ENCODE data around the gene XXYLT1.

The XXYLT1 gene

GRCh38 chr3:195153130-195153529 is 117.8 kb downstream of the XXYLT1 start:
- Histone ChIP-seq H3K27me3 (ENCODE audit: insufficient read depth, low read depth) (no peaks in the 10 kb centered on the region), H3K4me1 (ENCODE audit: low read depth, poor library complexity, severe bottlenecking) (peaks cover 38% of the 10 kb centered on the region), H3K27ac (no peak overlapping the region), H2AFZ (ENCODE audit: low read depth) (no peak overlapping the region), H3K9ac (no peak overlapping the region), H4K20me1 (ENCODE audit: insufficient read depth) (no peaks in the 10 kb centered on the region), H3K36me3 (ENCODE audit: insufficient read depth) (no peaks in the 10 kb centered on the region), H3K79me2 (ENCODE audit: insufficient read depth, low read depth) (no peaks in the 10 kb centered on the region), H3K4me2 (no peak overlapping the region), H3K4me3 (IDR thresholded peaks at IDR 0.05; ENCODE audit: insufficient read depth, low read depth, low read length) (no peak overlapping the region)
- no peak for TF ChIP-seq CTCF (conservative IDR thresholded peaks at IDR 0.05; ENCODE audit: low read depth, low read length)

DNA sequence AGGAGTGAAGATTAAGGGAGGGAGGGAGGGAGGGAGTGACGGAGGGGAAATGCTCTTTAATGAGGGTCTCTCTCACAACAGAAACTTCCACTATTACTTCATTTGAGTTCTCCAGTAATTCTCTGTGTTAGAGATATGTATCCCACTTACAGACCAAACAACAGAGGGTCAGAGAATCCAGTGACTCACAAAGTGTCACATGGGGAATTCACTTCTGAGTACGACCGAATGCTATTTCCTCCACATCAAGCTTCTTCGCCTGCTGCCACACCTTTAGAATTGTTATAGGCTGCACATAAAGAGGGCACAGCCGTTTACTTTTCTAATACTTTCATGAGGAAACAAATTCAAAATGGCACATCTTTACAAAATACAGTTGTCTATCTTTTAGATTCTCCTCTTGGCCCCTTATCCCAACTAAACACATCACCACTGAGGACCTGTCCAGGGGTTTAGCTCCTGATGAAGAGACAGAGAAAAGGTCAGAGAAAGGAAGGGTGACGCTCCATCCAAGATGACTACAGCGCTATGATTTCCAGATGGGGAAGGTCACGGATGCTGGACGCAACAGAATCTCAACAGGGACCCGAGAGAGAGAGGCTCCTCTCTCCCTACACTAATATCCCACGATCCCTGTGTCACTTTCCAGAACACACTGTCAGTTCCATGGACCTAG is 119.0 kb downstream of the XXYLT1 start:
- no peak for TF ChIP-seq CTCF (conservative IDR thresholded peaks at IDR 0.05; ENCODE audit: low read depth, low read length)
- Histone ChIP-seq H3K4me1 (ENCODE audit: low read depth, poor library complexity, severe bottlenecking) (peaks cover 26% of the 10 kb centered on the region), H4K20me1 (ENCODE audit: insufficient read depth) (no peaks in the 10 kb centered on the region), H3K79me2 (ENCODE audit: insufficient read depth, low read depth) (no peaks in the 10 kb centered on the region), H3K4me3 (IDR thresholded peaks at IDR 0.05; ENCODE audit: insufficient read depth, low read depth, low read length) (no peak overlapping the region), H3K27me3 (ENCODE audit: insufficient read depth, low read depth) (no peaks in the 10 kb centered on the region), H2AFZ (ENCODE audit: low read depth) (no peak overlapping the region), H3K36me3 (ENCODE audit: insufficient read depth) (no peaks in the 10 kb centered on the region), H3K4me2 (no peak overlapping the region), H3K9ac (no peak overlapping the region), H3K27ac (no peak overlapping the region)

DNA sequence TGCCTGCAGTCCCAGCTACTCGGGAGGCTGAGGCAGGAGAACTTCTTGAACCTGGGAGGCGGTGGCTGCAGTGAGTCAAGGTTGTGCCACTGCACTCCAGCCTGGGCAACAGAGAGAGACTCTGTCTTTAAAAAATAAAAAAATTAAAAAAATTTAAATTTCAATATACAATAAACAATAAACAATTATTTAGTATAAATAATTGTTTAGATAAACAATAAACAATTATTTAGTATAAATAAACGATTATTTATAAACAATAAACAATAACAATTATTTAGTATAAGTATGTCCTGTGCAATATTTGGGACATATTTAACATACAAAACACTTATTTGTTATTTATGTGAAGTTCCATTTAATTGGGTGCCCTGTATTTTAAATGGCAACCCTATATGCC is 119.6 kb downstream of the XXYLT1 start:
- Histone ChIP-seq H3K4me3 (IDR thresholded peaks at IDR 0.05; ENCODE audit: insufficient read depth, low read depth, low read length) (no peak overlapping the region), H3K27me3 (ENCODE audit: insufficient read depth, low read depth) (no peaks in the 10 kb centered on the region), H3K27ac (no peak overlapping the region), H3K4me2 (no peak overlapping the region), H3K36me3 (ENCODE audit: insufficient read depth) (no peaks in the 10 kb centered on the region), H2AFZ (ENCODE audit: low read depth) (no peak overlapping the region), H3K79me2 (ENCODE audit: insufficient read depth, low read depth) (no peaks in the 10 kb centered on the region), H3K4me1 (ENCODE audit: low read depth, poor library complexity, severe bottlenecking) (peaks cover 20% of the 10 kb centered on the region), H4K20me1 (ENCODE audit: insufficient read depth) (no peaks in the 10 kb centered on the region), H3K9ac (no peak overlapping the region)
- TF ChIP-seq CTCF (conservative IDR thresholded peaks at IDR 0.05; ENCODE audit: low read depth, low read length) = no peak

DNA sequence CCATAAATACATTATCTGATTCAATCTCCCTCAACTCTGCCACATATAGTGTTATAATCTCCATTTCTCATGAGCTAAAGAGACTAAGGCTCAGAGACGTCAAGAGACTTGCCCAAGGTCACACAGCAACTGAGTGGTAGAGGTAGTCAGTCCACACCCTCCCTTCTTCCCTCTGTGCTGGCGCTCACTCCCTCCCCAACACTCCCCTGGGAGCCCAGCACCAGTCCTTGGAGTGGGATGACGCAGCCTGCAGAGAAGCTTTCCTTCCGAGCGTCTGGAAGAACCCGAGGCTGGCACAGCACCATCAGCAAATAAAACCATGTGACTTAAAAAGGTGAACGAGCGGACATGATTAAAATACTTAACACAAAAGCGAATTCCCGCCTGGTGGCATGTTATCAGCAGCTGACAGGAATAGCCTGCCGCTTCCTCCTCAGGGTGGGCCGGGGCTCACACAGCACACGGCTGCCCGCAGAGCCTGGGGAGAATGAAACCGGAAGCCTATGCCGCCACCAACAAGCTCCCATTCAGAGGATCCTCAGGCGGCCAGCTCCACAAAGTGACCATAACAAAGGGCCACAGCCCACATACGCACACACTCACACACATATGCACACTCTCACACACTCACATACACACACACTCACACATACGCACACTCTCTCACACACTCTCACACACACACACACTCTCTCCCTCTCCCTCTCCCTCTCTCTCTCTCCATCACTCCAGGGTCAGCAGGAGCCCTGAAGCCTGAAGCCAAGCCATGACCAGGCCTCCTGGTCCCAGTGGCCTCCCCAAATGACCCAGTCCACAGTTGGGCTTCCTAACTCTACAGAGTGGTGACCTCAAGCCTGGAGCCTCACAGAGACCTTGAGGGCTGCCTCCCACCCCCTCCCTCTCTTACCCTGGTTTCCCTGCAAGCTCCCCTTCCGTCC is 120.5 kb downstream of the XXYLT1 start:
- Histone ChIP-seq H3K4me2 (no peak overlapping the region), H3K79me2 (ENCODE audit: insufficient read depth, low read depth) (no peaks in the 10 kb centered on the region), H3K4me3 (IDR thresholded peaks at IDR 0.05; ENCODE audit: insufficient read depth, low read depth, low read length) (no peak overlapping the region), H3K27ac (no peak overlapping the region), H3K27me3 (ENCODE audit: insufficient read depth, low read depth) (no peaks in the 10 kb centered on the region), H3K4me1 (ENCODE audit: low read depth, poor library complexity, severe bottlenecking) (peaks cover 11% of the 10 kb centered on the region), H3K9ac (no peak overlapping the region), H2AFZ (ENCODE audit: low read depth) (no peak overlapping the region), H4K20me1 (ENCODE audit: insufficient read depth) (no peaks in the 10 kb centered on the region), H3K36me3 (ENCODE audit: insufficient read depth) (no peaks in the 10 kb centered on the region)
- no peak for TF ChIP-seq CTCF (conservative IDR thresholded peaks at IDR 0.05; ENCODE audit: low read depth, low read length)
